ENCODE data around the gene KAT8.

Gene KAT8

GRCh38 chr16:31125844-31126243 lies 8.4 kb downstream of the KAT8 start:
- peaks cover 41% of the 10 kb centered on the region for H3K36me3 ChIP-seq (ENCODE audit: control insufficient read depth, insufficient read depth, low read length)
- 89 to 91% methylated on average over 3 of the region's 3 CpGs for WGBS, 2 experiments (ENCODE audit: insufficient coverage in 2 of 2)
- no peak overlapping the region for H3K4me3 ChIP-seq (ENCODE audit: extremely low read depth, insufficient read depth, low read length, poor library complexity, severe bottlenecking)
- H3K4me1 ChIP-seq (ENCODE audit: control insufficient read depth, insufficient read depth, low read length, poor library complexity, severe bottlenecking) = no peaks in the 10 kb centered on the region
- no peaks in the 10 kb centered on the region for H3K9me3 ChIP-seq (ENCODE audit: control insufficient read depth, low read length)
- no peak overlapping the region for H3K27ac ChIP-seq (ENCODE audit: low read depth, low read length, severe bottlenecking)

DNA sequence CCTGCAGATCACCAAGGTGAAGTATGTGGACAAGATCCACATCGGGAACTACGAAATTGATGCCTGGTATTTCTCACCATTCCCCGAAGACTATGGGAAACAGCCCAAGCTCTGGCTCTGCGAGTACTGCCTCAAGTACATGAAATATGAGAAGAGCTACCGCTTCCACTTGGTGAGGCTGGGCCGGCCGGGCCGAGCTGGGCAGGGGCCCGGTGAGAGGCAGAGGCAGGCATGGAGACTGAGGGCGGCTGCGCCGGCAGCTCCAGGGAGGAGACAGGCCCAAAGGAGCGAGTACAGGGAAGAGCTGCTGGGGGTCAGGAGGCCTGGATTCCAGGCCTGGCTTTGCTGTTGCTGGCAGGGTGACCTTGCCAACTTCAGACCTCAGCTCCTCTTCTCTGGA lies 9.7 kb downstream of the KAT8 start:
- H3K27ac ChIP-seq (ENCODE audit: low read depth, low read length, severe bottlenecking) = no peak overlapping the region
- 95 to 96% methylated on average over 7 to 13 of the region's 13 CpGs for WGBS, 2 experiments (ENCODE audit: insufficient coverage in 2 of 2)
- H3K4me3 ChIP-seq (ENCODE audit: extremely low read depth, insufficient read depth, low read length, poor library complexity, severe bottlenecking) = no peak overlapping the region
- no peaks in the 10 kb centered on the region for H3K4me1 ChIP-seq (ENCODE audit: control insufficient read depth, insufficient read depth, low read length, poor library complexity, severe bottlenecking)
- no peaks in the 10 kb centered on the region for H3K9me3 ChIP-seq (ENCODE audit: control insufficient read depth, low read length)
- H3K36me3 ChIP-seq (ENCODE audit: control insufficient read depth, insufficient read depth, low read length) = peaks cover 38% of the 10 kb centered on the region

DNA sequence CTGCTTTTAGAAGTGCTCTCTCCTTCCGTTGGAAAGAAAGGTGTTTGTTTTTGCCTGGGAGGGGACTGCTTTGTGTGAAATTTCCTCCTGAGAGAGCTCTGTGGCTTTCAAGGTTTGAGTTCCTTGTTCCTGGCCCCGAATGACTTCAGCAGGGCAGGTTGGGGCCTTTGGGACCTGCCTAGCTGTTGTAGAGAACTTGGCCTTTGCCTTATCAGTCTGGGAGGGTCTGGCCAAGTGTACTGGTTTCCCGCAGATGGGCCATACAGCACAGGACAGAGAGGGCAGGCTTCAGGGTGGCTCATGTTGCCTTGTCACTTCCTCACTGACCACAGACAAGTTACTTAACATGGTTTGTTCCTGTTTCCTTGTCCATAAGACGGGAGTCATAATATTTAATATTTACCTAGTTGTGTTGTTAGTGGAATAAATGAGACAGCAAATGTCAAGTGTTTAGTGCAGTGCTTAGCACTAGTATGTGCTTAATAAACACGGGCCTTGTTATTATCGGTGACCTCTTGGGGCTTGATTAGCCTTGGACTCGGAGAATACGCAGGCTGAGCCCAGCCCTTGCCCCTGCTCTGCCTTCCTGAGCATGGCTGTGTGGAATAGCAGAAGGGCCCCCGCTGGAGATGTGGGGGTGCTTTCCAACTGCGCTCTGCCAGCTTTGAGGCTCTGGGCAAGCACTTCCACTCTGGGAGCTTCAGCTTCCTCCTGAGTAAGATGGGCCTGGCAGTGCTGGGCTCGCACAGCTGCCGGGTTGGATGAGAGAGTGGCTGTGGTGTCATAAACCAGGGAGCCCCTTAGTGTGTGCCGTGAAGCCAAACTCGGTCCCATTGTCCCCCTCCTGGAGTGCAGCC lies 11.5 kb downstream of the KAT8 start:
- 91 to 94% methylated on average over 13 of the region's 14 CpGs for WGBS, 2 experiments (ENCODE audit: insufficient coverage in 2 of 2)
- Histone ChIP-seq H3K9me3 (ENCODE audit: control insufficient read depth, low read length) (no peaks in the 10 kb centered on the region), H3K27ac (ENCODE audit: low read depth, low read length, severe bottlenecking) (no peak overlapping the region), H3K36me3 (ENCODE audit: control insufficient read depth, insufficient read depth, low read length) (peaks cover 24% of the 10 kb centered on the region), H3K4me3 (ENCODE audit: extremely low read depth, insufficient read depth, low read length, poor library complexity, severe bottlenecking) (no peak overlapping the region), H3K4me1 (ENCODE audit: control insufficient read depth, insufficient read depth, low read length, poor library complexity, severe bottlenecking) (peaks cover under 1% of the 10 kb centered on the region)

DNA sequence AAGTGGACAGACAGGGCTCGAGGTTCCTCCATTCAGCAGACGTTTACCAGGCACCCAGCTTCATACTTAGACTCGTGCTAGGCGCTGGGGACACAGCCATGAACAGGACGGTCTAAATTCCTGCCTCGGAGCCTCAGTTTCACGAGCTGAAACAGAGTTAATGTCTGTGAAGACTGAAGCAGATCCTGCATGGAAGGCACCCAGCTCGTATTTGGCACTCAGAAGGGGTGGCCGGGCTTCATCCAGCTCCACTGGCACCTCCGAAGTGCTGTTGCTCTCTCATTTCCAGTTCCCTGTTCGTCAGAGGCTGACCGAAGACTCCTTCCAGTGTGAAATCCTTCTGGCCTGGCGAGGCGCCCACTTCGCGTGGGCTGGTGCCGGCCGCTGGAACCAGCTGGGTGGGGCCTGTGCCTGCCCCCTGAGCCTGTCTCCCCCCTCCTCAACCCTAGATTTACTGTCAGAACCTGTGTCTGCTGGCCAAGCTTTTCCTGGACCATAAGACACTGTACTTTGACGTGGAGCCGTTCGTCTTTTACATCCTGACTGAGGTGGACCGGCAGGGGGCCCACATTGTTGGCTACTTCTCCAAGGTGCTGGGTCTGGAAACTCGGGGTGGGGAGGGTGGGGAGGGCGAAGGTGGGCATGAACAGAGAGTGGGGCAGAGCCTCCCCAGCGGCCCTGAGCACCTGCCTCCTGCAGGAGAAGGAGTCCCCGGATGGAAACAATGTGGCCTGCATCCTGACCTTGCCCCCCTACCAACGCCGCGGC lies 12.3 kb downstream of the KAT8 start:
- H3K4me1 ChIP-seq (ENCODE audit: control insufficient read depth, insufficient read depth, low read length, poor library complexity, severe bottlenecking) = peaks cover 5% of the 10 kb centered on the region
- H3K36me3 ChIP-seq (ENCODE audit: control insufficient read depth, insufficient read depth, low read length) = peaks cover 24% of the 10 kb centered on the region
- H3K9me3 ChIP-seq (ENCODE audit: control insufficient read depth, low read length) = no peaks in the 10 kb centered on the region
- WGBS, 2 experiments (ENCODE audit: insufficient coverage in 2 of 2) = 90 to 94% methylated on average over 23 to 24 of the region's 29 CpGs
- H3K27ac ChIP-seq (ENCODE audit: low read depth, low read length, severe bottlenecking) = no peak overlapping the region
- H3K4me3 ChIP-seq (ENCODE audit: extremely low read depth, insufficient read depth, low read length, poor library complexity, severe bottlenecking) = no peak overlapping the region

DNA sequence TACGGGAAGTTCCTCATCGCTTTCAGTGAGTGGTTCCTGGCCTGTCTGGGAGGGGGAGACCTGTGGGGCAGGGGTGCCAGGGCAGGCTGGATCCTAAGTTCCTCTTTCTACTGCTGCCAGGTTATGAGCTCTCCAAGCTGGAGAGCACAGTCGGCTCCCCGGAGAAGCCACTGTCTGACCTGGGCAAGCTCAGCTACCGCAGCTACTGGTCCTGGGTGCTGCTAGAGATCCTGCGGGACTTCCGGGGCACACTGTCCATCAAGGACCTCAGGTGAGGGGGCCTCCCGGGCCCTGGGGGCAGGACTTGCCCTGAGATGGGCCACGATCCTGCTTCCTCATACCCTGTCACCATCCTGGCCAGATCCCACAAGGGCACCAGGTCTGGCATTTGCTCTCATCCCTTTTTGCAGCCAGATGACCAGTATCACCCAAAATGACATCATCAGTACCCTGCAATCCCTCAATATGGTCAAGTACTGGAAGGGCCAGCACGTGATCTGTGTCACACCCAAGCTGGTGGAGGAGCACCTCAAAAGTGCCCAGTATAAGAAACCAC lies 12.9 kb downstream of the KAT8 start:
- WGBS, 2 experiments (ENCODE audit: insufficient coverage in 2 of 2) = 94 to 97% methylated on average over 7 to 9 of the region's 10 CpGs
- Histone ChIP-seq H3K27ac (ENCODE audit: low read depth, low read length, severe bottlenecking) (no peak overlapping the region), H3K4me3 (ENCODE audit: extremely low read depth, insufficient read depth, low read length, poor library complexity, severe bottlenecking) (no peak overlapping the region), H3K9me3 (ENCODE audit: control insufficient read depth, low read length) (no peaks in the 10 kb centered on the region), H3K36me3 (ENCODE audit: control insufficient read depth, insufficient read depth, low read length) (peaks cover 24% of the 10 kb centered on the region), H3K4me1 (ENCODE audit: control insufficient read depth, insufficient read depth, low read length, poor library complexity, severe bottlenecking) (peaks cover 11% of the 10 kb centered on the region)

DNA sequence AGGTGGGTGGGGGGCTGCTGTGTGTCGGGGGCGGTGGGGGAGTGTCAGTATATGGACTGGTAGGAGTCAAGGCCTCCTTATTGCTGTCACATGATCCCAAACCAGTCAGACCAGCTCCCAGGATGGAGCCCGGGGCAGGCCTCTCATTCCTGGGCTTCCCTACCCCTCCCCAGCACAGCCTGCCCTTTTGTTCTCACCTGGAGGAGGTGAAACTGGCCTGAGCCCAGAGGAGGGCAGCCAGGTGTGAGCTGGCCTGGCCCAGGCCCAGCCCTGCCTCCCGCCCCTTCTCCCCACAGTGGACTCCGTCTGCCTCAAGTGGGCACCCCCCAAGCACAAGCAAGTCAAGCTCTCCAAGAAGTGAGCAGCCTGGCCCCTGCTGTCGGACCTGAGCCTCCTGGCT lies 13.4 kb downstream of the KAT8 start:
- Histone ChIP-seq H3K9me3 (ENCODE audit: control insufficient read depth, low read length) (no peaks in the 10 kb centered on the region), H3K27ac (ENCODE audit: low read depth, low read length, severe bottlenecking) (no peak overlapping the region), H3K36me3 (ENCODE audit: control insufficient read depth, insufficient read depth, low read length) (peaks cover 24% of the 10 kb centered on the region), H3K4me3 (ENCODE audit: extremely low read depth, insufficient read depth, low read length, poor library complexity, severe bottlenecking) (no peak overlapping the region), H3K4me1 (ENCODE audit: control insufficient read depth, insufficient read depth, low read length, poor library complexity, severe bottlenecking) (peaks cover 15% of the 10 kb centered on the region)
- WGBS, 2 experiments (ENCODE audit: insufficient coverage in 2 of 2) = 91 to 100% methylated on average over 2 to 3 of the region's 6 CpGs

- Histone ChIP-seq H3K4me3 (ENCODE audit: extremely low read depth, insufficient read depth, low read length, poor library complexity, severe bottlenecking) (no peak overlapping the region), H3K9me3 (ENCODE audit: control insufficient read depth, low read length) (no peaks in the 10 kb centered on the region), H3K36me3 (ENCODE audit: control insufficient read depth, insufficient read depth, low read length) (peaks cover 24% of the 10 kb centered on the region), H3K27ac (ENCODE audit: low read depth, low read length, severe bottlenecking) (no peak overlapping the region), H3K4me1 (ENCODE audit: control insufficient read depth, insufficient read depth, low read length, poor library complexity, severe bottlenecking) (peaks cover 16% of the 10 kb centered on the region)
- WGBS, 2 experiments (ENCODE audit: insufficient coverage in 2 of 2) = 95 to 96% methylated on average over 10 of the region's 11 CpGs
These were observed 14.0 kb downstream of the KAT8 start for GRCh38 chr16:31131416-31131815.

GRCh38 chr16:31131841-31132271 lies 14.4 kb downstream of the KAT8 start:
- H3K9me3 ChIP-seq (ENCODE audit: control insufficient read depth, low read length) = no peaks in the 10 kb centered on the region
- WGBS, 2 experiments (ENCODE audit: insufficient coverage in 2 of 2) = 89 to 96% methylated on average over 5 of the region's 5 CpGs

DNA sequence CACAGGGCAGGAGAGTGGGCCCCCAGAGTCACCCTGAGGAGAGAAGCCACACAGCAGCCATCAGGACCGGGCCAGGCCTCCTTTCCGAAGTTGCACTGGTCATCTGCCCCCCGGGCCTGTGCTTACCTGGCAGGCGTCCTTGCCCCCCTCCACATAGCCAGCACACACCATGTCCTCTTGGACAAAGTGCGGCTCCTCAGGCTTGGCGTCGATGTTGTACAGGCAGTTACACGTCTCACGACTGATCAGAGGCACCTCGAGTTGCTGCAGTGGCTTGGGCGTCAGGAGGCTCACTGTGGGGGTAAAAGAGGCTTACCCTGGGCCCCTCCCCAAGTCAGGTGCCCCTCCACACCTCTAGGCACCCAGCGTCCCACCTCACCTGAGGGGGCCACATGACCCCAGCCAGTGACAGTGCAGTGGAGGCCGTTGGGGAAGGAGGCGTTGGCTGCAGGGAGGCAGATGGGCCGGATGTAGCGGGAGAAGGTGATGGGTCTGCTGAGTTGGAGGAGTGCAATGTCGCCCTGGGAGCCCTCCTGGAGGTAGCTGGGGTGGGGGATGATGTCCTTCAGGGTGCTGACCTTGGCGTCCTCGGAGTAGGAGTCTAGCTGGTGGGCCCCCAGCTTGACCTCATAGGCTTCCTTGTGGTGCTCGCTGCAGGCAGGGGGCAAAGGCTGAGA lies 15.0 kb downstream of the KAT8 start:
- Histone ChIP-seq H3K36me3 (ENCODE audit: control insufficient read depth, insufficient read depth, low read length) (peaks cover 20% of the 10 kb centered on the region), H3K9me3 (ENCODE audit: control insufficient read depth, low read length) (no peaks in the 10 kb centered on the region), H3K27ac (ENCODE audit: low read depth, low read length, severe bottlenecking) (no peak overlapping the region), H3K4me1 (ENCODE audit: control insufficient read depth, insufficient read depth, low read length, poor library complexity, severe bottlenecking) (peaks cover 16% of the 10 kb centered on the region), H3K4me3 (ENCODE audit: extremely low read depth, insufficient read depth, low read length, poor library complexity, severe bottlenecking) (no peak overlapping the region)
- 94 to 95% methylated on average over 12 to 16 of the region's 20 CpGs for WGBS, 2 experiments (ENCODE audit: insufficient coverage in 2 of 2)

More at GRCh38 chr16:31131841-31132271, 14.4 kb downstream of the KAT8 start:
- Histone ChIP-seq H3K27ac (ENCODE audit: low read depth, low read length, severe bottlenecking) (no peak overlapping the region), H3K4me3 (ENCODE audit: extremely low read depth, insufficient read depth, low read length, poor library complexity, severe bottlenecking) (no peak overlapping the region), H3K36me3 (ENCODE audit: control insufficient read depth, insufficient read depth, low read length) (peaks cover 24% of the 10 kb centered on the region), H3K4me1 (ENCODE audit: control insufficient read depth, insufficient read depth, low read length, poor library complexity, severe bottlenecking) (peaks cover 16% of the 10 kb centered on the region)

GRCh38 chr16:31133046-31133501 lies 15.6 kb downstream of the KAT8 start:
- peaks cover 16% of the 10 kb centered on the region for H3K4me1 ChIP-seq (ENCODE audit: control insufficient read depth, insufficient read depth, low read length, poor library complexity, severe bottlenecking)
- 100% methylated on average over 4 to 6 of the region's 6 CpGs for WGBS, 2 experiments (ENCODE audit: insufficient coverage in 2 of 2)

More at GRCh38 chr16:31133046-31133501, 15.6 kb downstream of the KAT8 start:
- H3K36me3 ChIP-seq (ENCODE audit: control insufficient read depth, insufficient read depth, low read length) = peaks cover 14% of the 10 kb centered on the region
- H3K4me3 ChIP-seq (ENCODE audit: extremely low read depth, insufficient read depth, low read length, poor library complexity, severe bottlenecking) = no peak overlapping the region
- H3K27ac ChIP-seq (ENCODE audit: low read depth, low read length, severe bottlenecking) = no peak overlapping the region
- H3K9me3 ChIP-seq (ENCODE audit: control insufficient read depth, low read length) = no peaks in the 10 kb centered on the region
